Endothelial cell of umbilical vein (primary cell): ENCODE measurements around the gene C4BPA. TPM values are rescaled to one million over a fixed set of nuclear protein-coding genes. Genes with fewer than 3 reads are reported as not detected.

Experiments used
- BruUV-seq: library from RNA; stranded (reverse); fragments of 400-500 nt; replicated peaks from 2 replicates; lab custom pipeline; 2021; lab: Mats Ljungman, UMichigan
- CTCF ChIA-PET: fragments of 300-600, 350-600 bp; sonication (Branson Sonifier 250); formaldehyde crosslinking; loops from one replicate; lab custom pipeline; 2021; ENCODE audit warnings: antibody characterized with exemption, inconsistent platforms; lab: Charles Lee
- POLR2A ChIA-PET: fragments of 300-600, 350-600 bp; sonication (Branson Sonifier 250); formaldehyde crosslinking; loops from one replicate; lab custom pipeline; 2021; ENCODE audit warnings: antibody characterized with exemption, inconsistent platforms; lab: Charles Lee
- DNase-seq: peaks from one replicate; pipeline ENCODE4 v3.0.0-alpha.2; 2011; ENCODE audit warnings: low read depth, low spot score
- FAIRE-seq: peaks from 2 replicates; lab custom pipeline; 2011; peaks lifted over from hg19 to GRCh38; lab: Jason Lieb, UNC
- H2AFZ ChIP-seq: 2 replicates; pipeline ENCODE4 v1.6.0; 2012; ENCODE audit warnings: low read depth, low read length, control low read depth, inconsistent platforms
- H3K27ac ChIP-seq: 2 replicates; pipeline ENCODE4 v1.5.1; 2011; ENCODE audit warnings: low read depth, mild to moderate bottlenecking, control low read depth, low read length, moderate library complexity; ENCODE audit not compliant: insufficient read depth
- H3K27me3 ChIP-seq, 2 experiments: 2 replicates each; pipeline versions ENCODE4 v1.6.0 to v1.6.1; 2011; ENCODE audit warnings: low read length in 2 of 2, mixed read lengths in 1 of 2; ENCODE audit not compliant: control insufficient read depth in 2 of 2, insufficient read depth in 2 of 2
- H3K36me3 ChIP-seq, 2 experiments: 2 replicates in 1 of 2; 3 replicates in 1 of 2; pipeline ENCODE4 v1.5.1; 2011; ENCODE audit warnings: low read length in 2 of 2, mild to moderate bottlenecking in 1 of 2, moderate library complexity in 1 of 2; ENCODE audit not compliant: control insufficient read depth in 2 of 2, insufficient read depth in 2 of 2; ENCODE audit errors: extremely low read depth in 1 of 2
- H3K4me1 ChIP-seq: 3 replicates; pipeline ENCODE4 v1.5.1; 2011; ENCODE audit warnings: mild to moderate bottlenecking, low read length; ENCODE audit not compliant: control insufficient read depth, insufficient read depth; ENCODE audit errors: extremely low read depth
- H3K4me2 ChIP-seq: 2 replicates; pipeline ENCODE4 v1.6.1; 2011; ENCODE audit warnings: low read length, control low read depth, mixed read lengths; ENCODE audit not compliant: insufficient read depth
- H3K4me3 ChIP-seq, 3 experiments: fragments of 200-600 bp in 1 of 3; sonication (generic), shearing (Covaris generic) in 1 of 3; replicated peaks in 1 of 3; 2 replicates each; pipeline ENCODE4 v1.5.1; 2011 to 2016; ENCODE audit warnings: control low read depth in 3 of 3, low read length in 3 of 3, mild to moderate bottlenecking in 2 of 3, inconsistent platforms in 1 of 3, low read depth in 1 of 3, moderate library complexity in 1 of 3; ENCODE audit not compliant: insufficient read depth in 1 of 3
- H3K79me2 ChIP-seq: 2 replicates; pipeline ENCODE4 v1.6.0; 2012; ENCODE audit warnings: low read length, inconsistent platforms; ENCODE audit not compliant: control insufficient read depth, insufficient read depth
- H3K9ac ChIP-seq: replicated peaks from 2 replicates; pipeline ENCODE3; 2011; ENCODE audit warnings: low read length, control low read depth; ENCODE audit not compliant: insufficient read depth; ENCODE audit errors: extremely low read depth
- H3K9me1 ChIP-seq: replicated peaks from 3 replicates; pipeline ENCODE4 v1.6.0; 2011; ENCODE audit warnings: mild to moderate bottlenecking, low read length; ENCODE audit not compliant: control insufficient read depth, insufficient read depth; ENCODE audit errors: extremely low read depth
- H3K9me3 ChIP-seq: replicated peaks from 2 replicates; pipeline ENCODE4 v1.5.1; 2012; ENCODE audit warnings: low read length, inconsistent platforms; ENCODE audit not compliant: control insufficient read depth, insufficient read depth
- H4K20me1 ChIP-seq: replicated peaks from 2 replicates; pipeline ENCODE3; 2011; ENCODE audit warnings: mild to moderate bottlenecking, low read length; ENCODE audit not compliant: control insufficient read depth, insufficient read depth; ENCODE audit errors: extremely low read depth
- CTCF ChIP-seq, 2 donors: IDR thresholded peaks; 1 replicate in 1 of 2; 2 replicates in 1 of 2; pipeline ENCODE4 v1.5.1; 2011; ENCODE audit warnings: low read length in 2 of 2, mild to moderate bottlenecking in 2 of 2, moderate library complexity in 2 of 2, control low read depth in 1 of 2, inconsistent platforms in 1 of 2, low read depth in 1 of 2; ENCODE audit not compliant: insufficient read depth in 1 of 2; ENCODE audit errors: extremely low read depth in 1 of 2
- EZH2 ChIP-seq: IDR thresholded peaks from 2 replicates; pipeline ENCODE4 v1.6.1; 2012; ENCODE audit warnings: borderline replicate concordance, low read depth, mild to moderate bottlenecking, moderate library complexity, low read length, inconsistent platforms; ENCODE audit not compliant: severe bottlenecking
- FOS ChIP-seq: IDR thresholded peaks from 2 replicates; pipeline ENCODE4 v1.6.1; 2011; ENCODE audit warnings: mild to moderate bottlenecking, low read length, moderate library complexity, borderline replicate concordance; ENCODE audit not compliant: insufficient read depth
- GATA2 ChIP-seq: IDR thresholded peaks from 2 replicates; pipeline ENCODE4 v1.7.0; 2011; ENCODE audit warnings: low read depth, mild to moderate bottlenecking, moderate library complexity, mixed read lengths, low read length; ENCODE audit not compliant: insufficient read length, insufficient read depth
- JUN ChIP-seq: IDR thresholded peaks from 2 replicates; pipeline ENCODE4 v1.6.1; 2011; ENCODE audit warnings: borderline replicate concordance, low read depth; ENCODE audit not compliant: insufficient read length, insufficient read depth
- MYC ChIP-seq: IDR thresholded peaks from one replicate; pipeline ENCODE4 v1.6.1; 2011; ENCODE audit warnings: mild to moderate bottlenecking, low read depth, low read length
- POLR2A ChIP-seq: IDR thresholded peaks from 2 replicates; pipeline ENCODE4 v1.6.1; 2012; ENCODE audit warnings: low read depth, mild to moderate bottlenecking, control low read depth, low read length
- POLR2AphosphoS5 ChIP-seq: IDR thresholded peaks from 2 replicates; pipeline ENCODE4 v1.6.1; 2012; ENCODE audit warnings: low read depth, mild to moderate bottlenecking, control low read depth, low read length, moderate library complexity; ENCODE audit not compliant: insufficient read depth
- dilution Hi-C: fragments of 300-500 bp; cut with MboI; formaldehyde crosslinking; loops from one replicate; pipeline ENCODE4 v1.15.0; 2019; ENCODE audit warnings: low sequenced_read_pairs; ENCODE audit not compliant: extremely low pct_ligation_motif_present
- intact Hi-C: fragments of 100-400 bp; cut with micrococcal nuclease; formaldehyde crosslinking; loops from one replicate; pipeline ENCODE4 v1.10.0; 2022
- polyA plus RNA-seq, 4 experiments: library from polyadenylated mRNA; depleted of rRNA in 3 of 4; stranded (reverse) in 3 of 4; unstranded in 1 of 4; fragments of >200 nt; gene quantifications; 2 replicates each; pipeline versions ENCODE4 v1.2.1 to v1.2.3, GENCODE V29; 2011 to 2012; ENCODE audit warnings: missing spikeins in 1 of 4
- total RNA-seq: library from RNA; stranded (reverse); gene quantifications from 2 replicates; pipeline ENCODE4 v1.2.3, GENCODE V29; 2021
- TF ChIP-seq, protein P1 (sequence below): IDR thresholded peaks from 2 replicates; pipeline ENCODE4 v1.6.1; 2011; ENCODE audit not compliant: insufficient read depth, insufficient read length

C4BPA gene
- total and polyA plus RNA-seq, 2 donors (not counting 3 experiments of a cell fraction or from before 2014, with no cell fraction given): not detected

- DNase-seq: no peak
- no peaks in the 10 kb centered on the region for H3K36me3 ChIP-seq
- H3K9me3 ChIP-seq: no peaks in the 10 kb centered on the region
- no peak overlapping the region for H3K4me2 ChIP-seq
- no peak overlapping the region for H3K27ac ChIP-seq
- TF ChIP-seq CTCF (IDR thresholded peaks at IDR 0.05; ENCODE audit: extremely low read depth in 1 of 2, insufficient read depth in 1 of 2, low read depth in 1 of 2, low read length in 2 of 2): no peak
- no peak for TF ChIP-seq FOS
- no peak for TF ChIP-seq POLR2AphosphoS5
- H3K79me2 ChIP-seq: no peaks in the 10 kb centered on the region
- peaks cover 2 to 3% of the 10 kb centered on the region in 2 experiments for H3K27me3 ChIP-seq
- H3K4me1 ChIP-seq: no peaks in the 10 kb centered on the region
- no peaks in the 10 kb centered on the region for H3K9me1 ChIP-seq
- no peak overlapping the region for H3K9ac ChIP-seq
- dilution Hi-C loops: no loop called here
- CTCF ChIA-PET: interaction anchor here (0.6 to 2.7 kb wide), 6 partner anchors 17 to 909 kb away, joined by 3 to 17 read pairs (median 4); no protein-coding TSS in a partner anchor
- no TSS peak for BruUV-seq
- FAIRE-seq: no peak
- no peak overlapping the region for H3K4me3 ChIP-seq
- no peak overlapping the region for H2AFZ ChIP-seq
- no peaks in the 10 kb centered on the region for H4K20me1 ChIP-seq
- POLR2A ChIA-PET: no interaction called here
- intact Hi-C loops: no loop called here
These were observed 27.7 kb upstream of the C4BPA start for GRCh38 chr1:207076181-207076955.

DNA sequence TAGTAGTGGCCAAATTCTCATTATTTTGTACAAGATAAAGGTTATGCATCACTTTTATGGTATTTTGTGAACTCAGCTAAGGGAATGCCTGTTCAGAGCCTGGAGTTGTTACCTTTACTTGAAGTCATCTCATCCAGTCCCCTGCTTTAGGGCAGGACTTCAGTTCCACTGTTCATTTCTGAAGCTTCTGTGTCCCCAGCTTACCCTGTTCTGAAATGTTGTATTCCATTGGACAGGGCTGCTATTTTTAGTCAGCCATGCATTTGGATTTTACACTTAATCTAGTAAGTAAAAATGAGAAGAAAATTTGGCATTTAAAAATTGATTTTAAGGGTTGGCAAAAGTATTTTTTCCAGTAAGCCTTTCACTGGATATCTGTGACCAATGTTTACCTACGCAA, 27.0 kb upstream of the C4BPA start:
- DNase-seq (no peak), FAIRE-seq (no peak)
- no peaks in the 10 kb centered on the region for H4K20me1 ChIP-seq
- no peak overlapping the region for H3K4me3 ChIP-seq
- H2AFZ ChIP-seq: no peak overlapping the region
- no peaks in the 10 kb centered on the region for H3K79me2 ChIP-seq
- no peaks in the 10 kb centered on the region for H3K9me3 ChIP-seq
- peaks cover 2 to 5% of the 10 kb centered on the region in 2 experiments for H3K27me3 ChIP-seq
- ChIA-PET CTCF (interaction anchor here (0.7 to 2.7 kb wide), 4 partner anchors 141 to 342 kb away, joined by 3 to 17 read pairs (median 3); no protein-coding TSS in a partner anchor), POLR2A (no interaction called here)
- H3K4me2 ChIP-seq: no peak overlapping the region
- intact Hi-C loops: loop anchor here (1.0 kb wide), 3 partner anchors 27 to 142 kb away; no protein-coding TSS in a partner anchor
- TF ChIP-seq POLR2AphosphoS5: no peak
- no peak for TF ChIP-seq GATA2
- no peak for TF ChIP-seq POLR2A
- TF ChIP-seq FOS: no peak
- TF ChIP-seq, protein P1, sequence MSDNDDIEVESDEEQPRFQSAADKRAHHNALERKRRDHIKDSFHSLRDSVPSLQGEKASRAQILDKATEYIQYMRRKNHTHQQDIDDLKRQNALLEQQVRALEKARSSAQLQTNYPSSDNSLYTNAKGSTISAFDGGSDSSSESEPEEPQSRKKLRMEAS: no peak
- TF ChIP-seq JUN: no peak
- TF ChIP-seq CTCF (IDR thresholded peaks at IDR 0.05; ENCODE audit: extremely low read depth in 1 of 2, insufficient read depth in 1 of 2, low read depth in 1 of 2, low read length in 2 of 2): no peak
- no peak for TF ChIP-seq MYC
- TF ChIP-seq EZH2: no peak
- dilution Hi-C loops: no loop called here
- no peak overlapping the region for H3K27ac ChIP-seq
- BruUV-seq: no TSS peak
- no peaks in the 10 kb centered on the region for H3K36me3 ChIP-seq
- H3K4me1 ChIP-seq: no peaks in the 10 kb centered on the region
- H3K9ac ChIP-seq: no peak overlapping the region
- no peaks in the 10 kb centered on the region for H3K9me1 ChIP-seq
